OCI-LY1 (cell line): ENCODE results near the gene SPINK6.

Experiments used
- EZH2 ChIP-seq: fragments of 200-600 bp; sonication (generic), shearing (Covaris generic); IDR thresholded peaks from 2 replicates; pipeline ENCODE4 v1.8.0; 2017; ENCODE audit warnings: borderline replicate concordance, mixed run types, mild to moderate bottlenecking, antibody characterized with exemption, low read length, moderate library complexity, mixed read lengths
- TF ChIP-seq, protein P1 (sequence below): fragments of 200-600 bp; sonication (generic), shearing (Covaris generic); IDR thresholded peaks from 2 replicates; pipeline ENCODE4 v1.5.1; 2017; ENCODE audit warnings: mild to moderate bottlenecking, antibody characterized with exemption, low read length, moderate library complexity, mixed read lengths

DNA sequence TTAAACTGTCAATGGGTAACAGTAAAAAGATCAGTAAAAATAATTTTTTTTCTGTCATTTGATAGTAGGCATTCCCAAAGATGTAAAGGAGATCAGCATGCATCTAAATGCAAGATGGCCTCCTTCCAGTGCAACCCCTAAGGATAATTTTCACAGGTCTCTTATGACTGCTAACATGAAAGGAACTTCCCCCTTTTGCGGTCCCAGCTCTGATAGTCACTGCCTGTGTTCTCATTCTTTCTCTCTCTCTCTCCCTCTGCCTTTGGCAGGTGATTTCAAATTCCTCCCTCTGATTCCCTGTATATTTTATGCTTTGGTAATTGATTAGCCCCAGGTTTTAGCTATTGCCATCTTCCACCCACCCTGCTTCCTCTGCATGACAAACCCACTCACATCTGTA is 25.6 kb upstream of the SPINK6 start:
- TF ChIP-seq, protein P1, sequence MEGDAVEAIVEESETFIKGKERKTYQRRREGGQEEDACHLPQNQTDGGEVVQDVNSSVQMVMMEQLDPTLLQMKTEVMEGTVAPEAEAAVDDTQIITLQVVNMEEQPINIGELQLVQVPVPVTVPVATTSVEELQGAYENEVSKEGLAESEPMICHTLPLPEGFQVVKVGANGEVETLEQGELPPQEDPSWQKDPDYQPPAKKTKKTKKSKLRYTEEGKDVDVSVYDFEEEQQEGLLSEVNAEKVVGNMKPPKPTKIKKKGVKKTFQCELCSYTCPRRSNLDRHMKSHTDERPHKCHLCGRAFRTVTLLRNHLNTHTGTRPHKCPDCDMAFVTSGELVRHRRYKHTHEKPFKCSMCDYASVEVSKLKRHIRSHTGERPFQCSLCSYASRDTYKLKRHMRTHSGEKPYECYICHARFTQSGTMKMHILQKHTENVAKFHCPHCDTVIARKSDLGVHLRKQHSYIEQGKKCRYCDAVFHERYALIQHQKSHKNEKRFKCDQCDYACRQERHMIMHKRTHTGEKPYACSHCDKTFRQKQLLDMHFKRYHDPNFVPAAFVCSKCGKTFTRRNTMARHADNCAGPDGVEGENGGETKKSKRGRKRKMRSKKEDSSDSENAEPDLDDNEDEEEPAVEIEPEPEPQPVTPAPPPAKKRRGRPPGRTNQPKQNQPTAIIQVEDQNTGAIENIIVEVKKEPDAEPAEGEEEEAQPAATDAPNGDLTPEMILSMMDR = no peak
- TF ChIP-seq EZH2 = no peak
